HL-60/S4 treated with phorbol 12-myristate 13-acetate at 8.2 ng/mL for 4 days and 3 days (cell line): ENCODE data around the gene SYNDIG1.

Experiments
- in situ Hi-C: fragments of 300-500 bp; cut with MboI; formaldehyde crosslinking; loops from 2 replicates; pipeline ENCODE4 v1.15.0; 2022; ENCODE audit warnings: low sequenced_read_pairs

Gene SYNDIG1

GRCh38 chr20:24522452-24523330 is 53.3 kb downstream of the SYNDIG1 start:
- in situ Hi-C loops: no loop called here

GRCh38 chr20:24523661-24524060 is 54.2 kb downstream of the SYNDIG1 start:
- in situ Hi-C loops: no loop called here

GRCh38 chr20:24528583-24529368 is 59.3 kb downstream of the SYNDIG1 start:
- in situ Hi-C loops: no loop called here

- in situ Hi-C loops: no loop called here
Observed at GRCh38 chr20:24529369-24529719, 59.9 kb downstream of the SYNDIG1 start.

GRCh38 chr20:24530131-24530680 is 60.8 kb downstream of the SYNDIG1 start:
- in situ Hi-C loops: no loop called here

GRCh38 chr20:24531202-24531601 is 61.8 kb downstream of the SYNDIG1 start:
- in situ Hi-C loops: no loop called here

GRCh38 chr20:24531631-24532419 is 62.4 kb downstream of the SYNDIG1 start:
- in situ Hi-C loops: no loop called here

- in situ Hi-C loops: no loop called here
Observed at GRCh38 chr20:24533449-24533848, 64.0 kb downstream of the SYNDIG1 start.

- in situ Hi-C loops: no loop called here
Observed at GRCh38 chr20:24534282-24534681, 64.9 kb downstream of the SYNDIG1 start.

GRCh38 chr20:24535941-24536730 is 66.7 kb downstream of the SYNDIG1 start:
- in situ Hi-C loops: no loop called here

- in situ Hi-C loops: no loop called here
Observed at GRCh38 chr20:24537210-24537609, 67.8 kb downstream of the SYNDIG1 start.

- in situ Hi-C loops: no loop called here
Observed at GRCh38 chr20:24542721-24543120, 73.3 kb downstream of the SYNDIG1 start.

GRCh38 chr20:24543168-24543567 is 73.7 kb downstream of the SYNDIG1 start:
- in situ Hi-C loops: no loop called here

GRCh38 chr20:24543741-24544140 is 74.3 kb downstream of the SYNDIG1 start:
- in situ Hi-C loops: no loop called here

GRCh38 chr20:24544371-24544770 is 74.9 kb downstream of the SYNDIG1 start:
- in situ Hi-C loops: no loop called here

- in situ Hi-C loops: no loop called here
Observed at GRCh38 chr20:24545168-24545567, 75.7 kb downstream of the SYNDIG1 start.

GRCh38 chr20:24546232-24546892 is 76.9 kb downstream of the SYNDIG1 start:
- in situ Hi-C loops: no loop called here

- in situ Hi-C loops: no loop called here
Observed at GRCh38 chr20:24547967-24548366, 78.5 kb downstream of the SYNDIG1 start.

- in situ Hi-C loops: no loop called here
Observed at GRCh38 chr20:24559114-24559732, 89.8 kb downstream of the SYNDIG1 start.
